Stomach (tissue), 9 donors: ENCODE results near the gene ZBTB1. TPM values are rescaled to one million over a fixed set of nuclear protein-coding genes. Genes with fewer than 3 reads are reported as not detected.

Experiments
- DNase-seq, 2 donors: peaks; one replicate each; pipeline versions ENCODE4 v3.0.0 to v3.0.0-alpha.2; 2013 to 2019
- H3K27ac ChIP-seq, 5 donors: fragments of 200-600 bp in 4 of 5; sonication (generic) in 4 of 5; one replicate each; pipeline ENCODE4 v1.5.1; 2013 to 2019; ENCODE audit warnings: mild to moderate bottlenecking in 1 of 5, moderate library complexity in 1 of 5
- H3K27me3 ChIP-seq, 3 donors: fragments of 200-600 bp; sonication (generic); one replicate each; pipeline ENCODE4 v1.5.1; 2017 to 2019; ENCODE audit warnings: mixed run types in 1 of 3
- H3K36me3 ChIP-seq, 4 donors: fragments of 200-600 bp; sonication (generic); 1 replicate in 3 of 4; 2 replicates in 1 of 4; pipeline ENCODE4 v1.5.1; 2016 to 2019
- H3K4me1 ChIP-seq, 4 donors: fragments of 200-600 bp; sonication (generic); one replicate each; pipeline ENCODE4 v1.5.1; 2016 to 2019
- H3K4me3 ChIP-seq, 4 donors: fragments of 200-600 bp; sonication (generic) in 3 of 4; one replicate each; pipeline ENCODE4 v1.5.1; 2016 to 2019; ENCODE audit warnings: mild to moderate bottlenecking in 1 of 4
- H3K9me3 ChIP-seq, 4 donors: fragments of 200-600 bp; sonication (generic); one replicate each; pipeline ENCODE4 v1.5.1; 2016 to 2019
- CTCF ChIP-seq, 7 experiments: fragments of 450-650 bp in 4 of 7; fragments of 200-600 bp in 3 of 7; sonication (generic) in 3 of 7; IDR thresholded peaks; one replicate each; pipeline ENCODE4 v1.5.1; 2016 to 2019; ENCODE audit warnings: antibody characterized with exemption in 7 of 7, control low read depth in 2 of 7, mild to moderate bottlenecking in 1 of 7
- EP300 ChIP-seq: sonication (generic); formaldehyde crosslinking; IDR thresholded peaks from one replicate; pipeline ENCODE4 v1.6.1; 2017; ENCODE audit warnings: antibody characterized with exemption
- POLR2A ChIP-seq, 4 donors: fragments of 450-650 bp; IDR thresholded peaks; one replicate each; pipeline ENCODE4 v1.6.1; 2016; ENCODE audit warnings: antibody characterized with exemption in 4 of 4, control low read depth in 2 of 4, mild to moderate bottlenecking in 1 of 4, moderate library complexity in 1 of 4
- POLR2AphosphoS5 ChIP-seq, 3 donors: sonication (generic); formaldehyde crosslinking; IDR thresholded peaks; one replicate each; pipeline ENCODE4 v1.6.1; 2016; ENCODE audit warnings: antibody characterized with exemption in 3 of 3
- WGBS, 5 donors: extraction: QIAGEN DNeasy Blood & Tissue Kit in 3 of 5; methylation state at CpG; one replicate each; pipeline versions ENCODE4 v1.1.5 to v1.1.7; 2013 to 2018; 5-methylcytosine and 5-hydroxymethylcytosine counted together
- intact Hi-C: fragments of 100-400 bp; cut with DNase I; formaldehyde crosslinking; loops from one replicate; pipeline ENCODE4 v1.15.1; 2023; ENCODE audit warnings: low total_unique reads
- polyA plus RNA-seq, 3 donors: library from polyadenylated mRNA; stranded (reverse); fragments of 200-250 nt; gene quantifications; one replicate each; pipeline ENCODE4 v1.2.3, GENCODE V29; 2013
- total RNA-seq, 5 donors: library from RNA; depleted of rRNA; stranded (reverse); fragments of >200 nt; gene quantifications; one replicate each; pipeline versions ENCODE4 v1.1.0 to v1.2.3, GENCODE V29; 2014 to 2016
- donor health status: healthy with polysubstance abuse.
- donor health status: Bipolar disorder and iron deficiency.
- donor health status: healthy.

Gene ZBTB1
- total and polyA plus RNA-seq, 8 donors, result 9.8 to 137 (median 37.4) TPM

- H3K27me3 ChIP-seq, result no peaks in the 10 kb centered on the region
- H3K4me3 ChIP-seq, result no peak overlapping the region
- H3K27ac ChIP-seq, result peak overlapping the region in 1 of 5 donors; percentile 21
- intact Hi-C loops, result no loop called here
- 88 to 93% (median 92%) methylated on average over 4 of the region's 4 CpGs for WGBS, 5 donors
- H3K4me1 ChIP-seq, result peaks cover 0 to 31% (median 15%) of the 10 kb centered on the region in 4 donors
- DNase-seq, result no peak
- TF ChIP-seq CTCF (IDR thresholded peaks at IDR 0.05), result no peak
- TF ChIP-seq EP300, result no peak
- no peak for TF ChIP-seq POLR2A (IDR thresholded peaks at IDR 0.05)
- TF ChIP-seq POLR2AphosphoS5 (IDR thresholded peaks at IDR 0.05), result no peak
- H3K36me3 ChIP-seq, result peaks cover 13 to 23% (median 22%) of the 10 kb centered on the region in 4 donors
- no peaks in the 10 kb centered on the region for H3K9me3 ChIP-seq
Measured at GRCh38 chr14:64520699-64521098, 16.1 kb downstream of the ZBTB1 start.

GRCh38 chr14:64522591-64523355 lies 18.2 kb downstream of the ZBTB1 start:
- no peak overlapping the region for H3K27ac ChIP-seq
- intact Hi-C loops, result no loop called here

GRCh38 chr14:64525354-64525753 lies 20.8 kb downstream of the ZBTB1 start:
- 88 to 95% (median 92%) methylated on average over 2 of the region's 2 CpGs for WGBS, 5 donors
- intact Hi-C loops, result no loop called here
- Histone ChIP-seq H3K27ac (no peak overlapping the region), H3K9me3 (no peaks in the 10 kb centered on the region), H3K36me3 (peaks cover 13 to 27% (median 24%) of the 10 kb centered on the region in 4 donors), H3K4me3 (no peak overlapping the region), H3K4me1 (peaks cover 0 to 6% (median under 1%) of the 10 kb centered on the region in 4 donors), H3K27me3 (no peaks in the 10 kb centered on the region)
- DNase-seq, result no peak
- no peak for TF ChIP-seq EP300

More at GRCh38 chr14:64522591-64523355, 18.2 kb downstream of the ZBTB1 start:
- Histone ChIP-seq H3K4me3 (no peak overlapping the region), H3K9me3 (no peaks in the 10 kb centered on the region), H3K27me3 (no peaks in the 10 kb centered on the region), H3K4me1 (peaks cover 0 to 13% (median 7%) of the 10 kb centered on the region in 4 donors), H3K36me3 (peaks cover 13 to 27% (median 24%) of the 10 kb centered on the region in 4 donors)
- 78 to 84% (median 81%) methylated on average over 9 of the region's 9 CpGs for WGBS, 5 donors
- DNase-seq, result no peak
- TF ChIP-seq CTCF (IDR thresholded peaks at IDR 0.05) (no peak), EP300 (no peak), POLR2A (IDR thresholded peaks at IDR 0.05) (no peak), POLR2AphosphoS5 (IDR thresholded peaks at IDR 0.05) (no peak)

GRCh38 chr14:64531567-64531966 lies 27.0 kb downstream of the ZBTB1 start:
- no peak for DNase-seq
- Histone ChIP-seq H3K9me3 (no peaks in the 10 kb centered on the region), H3K4me3 (no peak overlapping the region), H3K36me3 (peaks cover 0 to 4% (median 1%) of the 10 kb centered on the region in 4 donors), H3K27me3 (no peaks in the 10 kb centered on the region), H3K4me1 (no peaks in the 10 kb centered on the region), H3K27ac (no peak overlapping the region)
- intact Hi-C loops, result no loop called here
- WGBS, 5 donors, result 61 to 88% (median 80%) methylated on average over 2 of the region's 2 CpGs
- TF ChIP-seq POLR2AphosphoS5 (IDR thresholded peaks at IDR 0.05) (no peak), EP300 (no peak), CTCF (IDR thresholded peaks at IDR 0.05) (no peak), POLR2A (IDR thresholded peaks at IDR 0.05) (no peak)
